ENCODE results near the gene TMOD3.
"Not testable (repeated sequence)": the region's sequence is repeated elsewhere in the genome, so short reads cannot be mapped to it uniquely, and the experiment has no call there.

TMOD3 gene

GRCh38 chr15:51829376-51830275 is at the start of gene TMOD3:
TMOD3 (plus strand) TSS chr15:51829653; CDS start chr15:51862885, 33,232 bp downstream.
- no peak for TF ChIP-seq CTCF (conservative IDR thresholded peaks at IDR 0.05)
- peak within 1 kb of the TSS; percentile 85 for H3K27ac ChIP-seq

GRCh38 chr15:51780636-51781035 is 48.8 kb upstream of the TMOD3 start:
- no peak for TF ChIP-seq CTCF (conservative IDR thresholded peaks at IDR 0.05)
- H3K27ac ChIP-seq, result no peak overlapping the region

GRCh38 chr15:51781506-51781905 is 47.9 kb upstream of the TMOD3 start:
- H3K27ac ChIP-seq, result no peak overlapping the region
- no peak for TF ChIP-seq CTCF (conservative IDR thresholded peaks at IDR 0.05)

- TF ChIP-seq CTCF (conservative IDR thresholded peaks at IDR 0.05), result peak; percentile 36; the same call in 1 of the 2 replicates
- H3K27ac ChIP-seq, result no peak overlapping the region
Observed at GRCh38 chr15:51782357-51782896, 47.0 kb upstream of the TMOD3 start.

GRCh38 chr15:51783967-51784366 is 45.5 kb upstream of the TMOD3 start:
- TF ChIP-seq CTCF (conservative IDR thresholded peaks at IDR 0.05), result no peak
- no peak overlapping the region for H3K27ac ChIP-seq

GRCh38 chr15:51787130-51787529 is 42.3 kb upstream of the TMOD3 start:
- H3K27ac ChIP-seq, result not testable (repeated sequence)

GRCh38 chr15:51792474-51792873 is 37.0 kb upstream of the TMOD3 start:
- peak overlapping the region; percentile 77 for H3K27ac ChIP-seq

GRCh38 chr15:51793521-51794305 is 35.7 kb upstream of the TMOD3 start:
- TF ChIP-seq CTCF (conservative IDR thresholded peaks at IDR 0.05), result no peak
- peak overlapping the region; percentile 77 for H3K27ac ChIP-seq

Data from VCaP (cell line).